ENCODE measurements around the gene E2F1.
"Not testable (repeated sequence)": the region's sequence is repeated elsewhere in the genome, so short reads cannot be mapped to it uniquely, and the experiment has no call there.

E2F1 gene

DNA sequence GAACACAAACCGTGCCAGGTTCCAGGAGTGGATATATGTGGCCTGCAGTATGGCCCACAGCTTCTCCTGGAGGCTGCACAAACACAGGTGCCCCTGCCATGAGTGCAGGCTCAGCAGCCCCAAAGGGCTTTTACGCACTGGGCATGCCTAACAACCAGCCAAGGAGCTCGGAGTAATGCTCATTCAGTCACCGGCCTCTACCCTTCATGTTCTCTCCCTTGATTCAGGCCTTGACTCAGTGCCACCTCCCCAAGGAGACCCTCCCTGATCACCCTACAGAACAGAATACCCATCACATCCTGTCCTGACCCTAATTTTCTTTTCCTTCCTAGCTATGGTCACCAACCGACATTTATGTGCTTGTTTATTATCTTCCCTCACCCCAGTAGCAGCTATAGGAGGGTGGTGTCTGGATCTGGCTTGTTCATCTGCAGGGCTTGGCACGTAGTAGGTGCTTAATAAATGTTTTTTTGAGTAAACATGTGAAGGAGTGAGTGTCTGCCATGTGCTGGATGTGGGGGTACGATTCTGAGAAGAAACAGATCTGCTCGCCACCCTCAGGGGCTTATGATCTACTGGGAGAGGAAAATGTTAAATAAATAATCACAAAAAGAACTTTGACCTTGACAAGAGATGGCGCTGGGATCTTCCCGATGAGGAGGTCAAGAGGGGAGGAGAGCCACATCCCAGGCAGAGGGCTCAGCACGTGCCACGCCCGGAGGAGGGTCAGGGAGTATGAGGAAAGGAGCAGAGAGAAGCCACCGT lies 24.7 kb upstream of the E2F1 start:
- no peak for DNase-seq

GRCh38 chr20:33709905-33710541 lies 23.8 kb upstream of the E2F1 start:
- DNase-seq: no peak

DNA sequence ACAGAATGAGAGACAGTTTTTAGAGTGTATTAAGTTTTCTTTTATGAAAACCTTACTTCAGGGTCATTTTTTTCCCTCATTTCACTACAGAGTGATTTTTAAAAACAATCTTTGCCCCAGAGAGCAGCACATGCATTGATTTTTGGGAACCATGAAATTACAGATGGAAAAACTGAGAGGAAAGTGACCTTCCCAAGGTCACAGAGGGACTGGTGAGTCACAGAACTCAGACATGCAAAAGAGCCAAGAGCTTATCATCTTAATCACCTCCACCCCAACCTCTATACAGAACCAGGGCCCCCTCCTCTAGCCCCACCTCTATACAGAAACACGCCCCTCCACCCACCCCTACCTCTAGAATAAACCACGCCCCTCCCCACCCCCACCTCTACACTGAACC lies 23.2 kb upstream of the E2F1 start:
- no peak for DNase-seq

DNA sequence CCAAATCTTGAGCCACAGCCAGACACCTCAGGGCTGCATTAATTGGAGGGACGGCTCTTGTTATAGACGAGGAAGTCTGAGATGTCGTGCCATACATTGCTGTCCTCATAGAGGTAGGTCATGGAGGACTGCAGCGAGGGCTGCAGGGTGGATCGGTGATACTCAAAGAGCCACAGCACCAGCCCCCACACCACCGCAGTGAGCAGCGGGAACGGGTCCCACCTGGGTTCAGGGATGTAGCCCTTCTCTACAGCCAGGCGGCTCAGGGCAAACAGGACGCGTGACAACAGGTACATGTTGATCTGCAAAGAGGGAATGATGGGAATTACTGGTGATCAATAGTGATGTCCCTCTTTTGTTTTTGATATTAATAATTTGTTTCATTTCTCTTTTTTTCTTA lies 21.5 kb upstream of the E2F1 start:
- no peak for DNase-seq

- DNase-seq: no peak
Measured at GRCh38 chr20:33704197-33704924, 18.2 kb upstream of the E2F1 start.

DNA sequence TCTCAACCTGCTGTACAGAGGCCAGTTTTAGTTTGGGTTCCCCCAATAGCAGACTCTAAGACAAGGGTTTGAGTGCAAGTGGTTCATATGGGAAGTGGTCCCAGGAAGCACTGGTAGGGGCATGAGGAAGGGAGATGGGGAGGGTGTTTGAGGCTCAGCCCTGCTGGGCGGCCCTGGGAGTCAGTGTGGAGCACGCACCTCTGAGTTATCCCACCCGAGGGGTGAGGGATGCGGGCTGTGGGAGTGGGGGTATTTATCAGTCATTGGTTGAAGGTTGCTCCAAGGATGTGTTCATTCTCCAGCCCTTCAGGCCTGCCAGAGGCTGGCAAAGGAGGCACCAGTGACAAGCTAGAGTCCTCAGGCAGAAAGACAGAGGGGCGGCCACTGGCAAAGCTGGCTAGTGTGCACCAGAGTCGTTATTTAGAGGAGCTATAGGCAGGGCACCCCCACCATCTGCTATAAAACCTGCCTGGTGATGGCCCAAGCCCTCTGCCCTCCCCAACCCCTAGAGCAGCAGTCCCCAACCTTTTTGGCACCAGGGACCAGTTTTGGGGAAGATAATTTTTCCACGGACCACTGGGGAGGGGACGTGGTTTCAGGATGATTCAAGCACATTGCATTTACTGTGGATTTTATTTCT lies 17.4 kb upstream of the E2F1 start:
- no peak for DNase-seq

DNA sequence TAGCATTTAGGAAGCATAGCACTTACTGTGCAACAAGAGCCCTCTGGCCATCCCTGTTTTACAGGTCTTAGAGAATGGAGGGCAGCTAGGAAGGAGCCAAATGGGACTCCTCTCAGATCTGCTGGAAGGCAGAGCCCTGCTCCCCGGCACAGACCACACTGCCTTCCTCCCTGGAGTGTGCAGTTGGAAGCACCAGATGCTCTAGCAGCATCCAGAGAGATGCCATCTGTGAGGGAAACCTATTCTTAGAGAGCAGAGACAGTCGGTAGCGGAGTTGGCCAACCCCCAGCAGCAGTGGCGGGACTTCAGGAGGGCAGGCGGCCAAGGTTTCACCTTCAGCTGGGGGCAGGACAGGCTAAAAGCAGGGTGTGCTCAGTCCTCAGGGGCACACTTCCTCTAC lies 16.7 kb upstream of the E2F1 start:
- no peak for DNase-seq

GRCh38 chr20:33701629-33702450 lies 15.7 kb upstream of the E2F1 start:
- no peak for DNase-seq

GRCh38 chr20:33700696-33701441 lies 14.7 kb upstream of the E2F1 start:
- DNase-seq: not testable (repeated sequence)

- not testable (repeated sequence) for DNase-seq
Measured at GRCh38 chr20:33698966-33699365, 12.8 kb upstream of the E2F1 start.

DNA sequence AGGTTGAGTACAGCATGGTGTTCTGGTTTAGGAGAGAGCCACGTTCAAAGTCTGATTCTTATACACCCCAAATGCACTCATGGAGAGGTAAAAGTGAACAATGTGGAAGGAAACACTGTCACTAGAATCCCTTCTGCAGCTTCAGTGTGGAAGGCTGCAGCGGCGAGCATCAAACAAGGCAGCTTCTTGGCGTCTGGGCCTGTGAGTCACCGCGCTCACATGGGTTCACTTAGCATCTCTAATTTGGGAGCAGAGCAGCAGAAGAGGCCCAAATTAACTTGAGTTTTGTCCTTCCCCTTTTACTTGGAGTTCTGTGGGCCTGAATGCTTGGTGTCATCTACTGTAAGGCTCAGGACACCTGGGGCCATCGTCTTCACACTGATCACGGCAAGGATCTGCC lies 10.9 kb upstream of the E2F1 start:
- DNase-seq: no peak

DNA sequence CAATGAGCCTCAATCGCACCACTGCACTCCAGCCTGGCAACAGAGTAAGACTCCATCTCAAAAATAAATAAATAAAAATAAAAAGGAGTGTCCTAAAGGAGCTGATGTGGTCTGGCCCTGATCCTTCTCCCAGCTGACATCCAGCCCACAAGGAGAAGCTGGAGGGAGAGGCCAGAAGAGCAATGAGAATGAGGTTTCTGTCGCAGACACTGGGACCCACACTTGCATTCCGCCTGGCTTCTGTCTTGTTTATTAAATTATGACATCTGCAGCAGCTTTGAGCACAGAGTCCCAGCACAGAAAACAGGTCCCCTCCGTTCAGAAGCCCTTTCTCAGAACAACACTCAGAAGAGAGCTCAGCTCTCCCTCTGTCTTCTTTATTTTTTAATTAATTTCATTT lies 10.3 kb upstream of the E2F1 start:
- DNase-seq: no peak

GRCh38 chr20:33694639-33695012 lies 8.4 kb upstream of the E2F1 start:
- no peak for DNase-seq

DNA sequence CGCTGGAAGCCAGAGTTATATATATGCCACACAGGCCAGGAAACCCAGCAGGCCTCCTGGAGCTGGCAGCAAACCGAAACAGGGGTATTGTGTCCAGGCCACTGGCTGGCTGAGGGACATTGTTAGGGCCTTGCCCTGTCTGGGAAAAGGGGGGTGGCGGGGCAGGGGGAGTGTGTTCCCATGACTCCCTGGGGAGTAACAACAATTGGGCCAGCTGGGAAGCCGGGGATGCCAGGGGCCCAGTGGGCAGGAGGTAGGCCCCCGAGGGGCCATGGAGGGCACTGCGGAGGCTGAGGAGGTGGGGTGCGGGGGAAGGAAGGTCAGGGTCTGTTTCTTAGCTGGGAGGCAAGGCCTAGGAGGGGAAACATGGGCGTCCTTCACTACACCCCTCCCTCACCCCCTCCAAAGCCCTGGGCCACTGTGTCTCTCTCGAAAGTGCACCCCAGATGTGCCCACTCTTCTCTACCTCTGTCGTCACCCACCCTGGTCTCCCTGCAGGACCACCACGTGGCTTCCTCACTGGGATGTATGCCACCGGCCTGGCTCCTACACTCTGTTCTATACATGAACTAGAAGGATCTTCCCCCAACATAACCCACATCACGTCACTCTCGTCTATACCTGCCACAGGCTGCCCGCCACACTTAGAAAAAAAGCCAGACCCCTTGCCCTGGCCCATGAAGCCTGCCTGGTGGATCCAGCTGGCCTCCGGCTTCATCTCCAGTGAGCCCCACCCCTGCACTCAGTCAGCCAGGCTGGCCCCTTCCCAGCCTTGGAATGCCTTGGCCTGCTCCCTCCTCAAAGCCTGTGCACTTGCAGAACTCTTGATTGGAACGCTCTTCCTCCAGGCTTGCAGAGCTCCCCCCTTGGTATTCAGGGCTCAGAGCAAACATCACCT lies 7.8 kb upstream of the E2F1 start:
- no peak for DNase-seq

GRCh38 chr20:33693289-33693688 lies 7.1 kb upstream of the E2F1 start:
- DNase-seq: no peak

DNA sequence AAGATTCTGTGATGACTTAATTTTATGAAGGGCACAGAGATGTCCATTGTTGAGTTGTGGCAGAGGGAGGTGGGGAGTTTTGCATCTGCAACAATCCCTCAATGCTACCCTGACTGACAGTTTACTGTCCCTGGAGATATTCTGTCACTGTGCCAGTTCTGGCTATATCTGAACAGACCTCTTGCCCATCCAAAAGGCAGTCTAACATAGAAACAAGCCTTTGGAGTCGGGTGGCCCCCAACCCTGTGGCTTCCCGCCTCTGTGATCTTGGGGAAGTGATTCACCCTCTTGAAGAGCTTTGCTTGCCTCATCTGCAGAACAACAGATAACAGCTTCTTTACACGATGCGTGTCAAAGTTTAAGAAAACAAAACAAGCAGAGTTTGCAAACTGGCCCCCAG lies 3.8 kb upstream of the E2F1 start:
- no peak for DNase-seq

DNA sequence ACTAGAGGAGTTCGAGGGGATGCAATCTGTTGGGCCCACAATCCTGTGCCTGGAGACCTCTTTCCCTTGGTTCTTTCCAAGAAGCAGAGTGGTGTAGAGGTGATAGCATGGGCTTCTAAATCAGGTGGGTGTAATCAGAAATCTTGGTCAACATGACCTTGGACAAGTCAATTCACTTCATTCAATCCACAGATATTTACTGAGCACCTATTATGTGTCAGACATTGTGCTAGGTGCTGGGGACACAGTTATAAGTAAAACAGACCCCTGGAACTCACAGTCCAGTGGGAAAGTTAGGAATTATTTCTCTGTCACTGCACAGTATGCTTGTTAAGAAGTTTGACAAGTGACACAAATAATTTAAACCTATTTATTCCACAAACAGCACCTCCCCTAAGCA lies 3.3 kb upstream of the E2F1 start:
- no peak for DNase-seq

- DNase-seq: no peak
Measured at GRCh38 chr20:33688938-33689424, 2.8 kb upstream of the E2F1 start.

GRCh38 chr20:33687993-33688937 lies 2.1 kb upstream of the E2F1 start:
- no peak for DNase-seq

Data from DMS153 (cell line).